IMR-90 (cell line): ENCODE measurements around the gene SCGB1D1. TPM values are rescaled to one million over a fixed set of nuclear protein-coding genes. Genes with fewer than 3 reads are reported as not detected.

Source experiments
- ATAC-seq: fragments of 200-7000 bp; cut with Tn5 transposase; 2 replicates; pipeline ENCODE4 v1.9.1; 2020; ENCODE audit warnings: low read depth, mild to moderate bottlenecking, moderate library complexity
- BruUV-seq: library from RNA; stranded (reverse); fragments of 400-500 nt; replicated peaks from 2 replicates; lab custom pipeline; 2021; lab: Mats Ljungman, UMichigan
- CTCF ChIA-PET: fragments of 300-600 bp; formaldehyde crosslinking; extraction: SDS; loops from one replicate; lab custom pipeline; 2021; ENCODE audit warnings: antibody characterized with exemption; lab: Yijun Ruan, JAX
- POLR2A ChIA-PET: fragments of 300-600 bp; sonication (Branson Sonifier 250); formaldehyde crosslinking; loops from one replicate; lab custom pipeline; 2022; ENCODE audit warnings: antibody characterized with exemption; ENCODE audit not compliant: unreplicated experiment; lab: Charles Lee
- DNase-seq: peaks from one replicate; pipeline ENCODE4 v3.0.0; 2013
- H2AFZ ChIP-seq: replicated peaks from 2 replicates; pipeline ENCODE3; 2013; ENCODE audit warnings: low read length, mild to moderate bottlenecking; ENCODE audit not compliant: poor library complexity
- H2AK5ac ChIP-seq: 2 replicates; pipeline ENCODE4 v1.6.1; 2013; ENCODE audit warnings: low read depth, low read length, inconsistent platforms
- H2AK9ac ChIP-seq: replicated peaks from 2 replicates; pipeline ENCODE3; 2013; ENCODE audit warnings: mild to moderate bottlenecking, low read depth, low read length, moderate library complexity; ENCODE audit not compliant: poor library complexity
- H2BK120ac ChIP-seq: 2 replicates; pipeline ENCODE4 v1.6.1; 2013; ENCODE audit warnings: low read depth, low read length, inconsistent platforms
- H2BK15ac ChIP-seq: 3 replicates; pipeline ENCODE4 v1.6.1; 2013; ENCODE audit warnings: low read depth, low read length, inconsistent platforms
- H2BK20ac ChIP-seq: 2 replicates; pipeline ENCODE4 v1.6.1; 2013; ENCODE audit warnings: low read depth, mild to moderate bottlenecking, inconsistent platforms, low read length, moderate library complexity
- H2BK5ac ChIP-seq: 2 replicates; pipeline ENCODE4 v1.6.1; 2013; ENCODE audit warnings: mild to moderate bottlenecking, low read depth, low read length, inconsistent platforms; ENCODE audit not compliant: poor library complexity, severe bottlenecking
- H3K14ac ChIP-seq: replicated peaks from 2 replicates; pipeline ENCODE4 v1.6.1; 2013; ENCODE audit warnings: low read depth, low read length, inconsistent platforms
- H3K18ac ChIP-seq: 2 replicates; pipeline ENCODE4 v1.6.1; 2013; ENCODE audit warnings: low read depth, low read length, control low read depth
- H3K23ac ChIP-seq: 2 replicates; pipeline ENCODE4 v1.6.1; 2013; ENCODE audit warnings: low read depth, low read length, inconsistent platforms
- H3K27ac ChIP-seq: 2 replicates; pipeline ENCODE4 v1.5.1; 2013; ENCODE audit warnings: mild to moderate bottlenecking, control low read depth, low read length; ENCODE audit not compliant: insufficient read depth
- H3K27me3 ChIP-seq: 2 replicates; pipeline ENCODE4 v1.6.1; 2013; ENCODE audit warnings: low read length; ENCODE audit not compliant: control insufficient read depth, insufficient read depth
- H3K36me3 ChIP-seq: 2 replicates; pipeline ENCODE4 v1.6.1; 2013; ENCODE audit warnings: low read length, mixed read lengths; ENCODE audit not compliant: control insufficient read depth, insufficient read depth
- H3K4ac ChIP-seq: 2 replicates; pipeline ENCODE4 v1.6.1; 2013; ENCODE audit warnings: low read depth, low read length, inconsistent platforms
- H3K4me1 ChIP-seq: 2 replicates; pipeline ENCODE4 v1.6.1; 2013; ENCODE audit warnings: low read length, mixed read lengths; ENCODE audit not compliant: control insufficient read depth, insufficient read depth
- H3K4me2 ChIP-seq: 2 replicates; pipeline ENCODE4 v1.6.1; 2013; ENCODE audit warnings: low read depth, mild to moderate bottlenecking, control low read depth, low read length, moderate library complexity
- H3K4me3 ChIP-seq: 2 replicates; pipeline ENCODE4 v1.5.1; 2013; ENCODE audit warnings: low read depth, mild to moderate bottlenecking, control low read depth, low read length, moderate library complexity; ENCODE audit not compliant: insufficient read depth
- H3K56ac ChIP-seq: 2 replicates; pipeline ENCODE4 v1.6.1; 2013; ENCODE audit warnings: low read length, inconsistent platforms; ENCODE audit not compliant: insufficient read depth; ENCODE audit errors: extremely low read depth
- H3K79me1 ChIP-seq, 2 experiments: 2 replicates each; pipeline ENCODE4 v1.6.1; 2013; ENCODE audit warnings: low read length in 2 of 2, inconsistent platforms in 1 of 2, low read depth in 1 of 2
- H3K9ac ChIP-seq: 2 replicates; pipeline ENCODE4 v1.6.1; 2013; ENCODE audit warnings: low read depth, low read length, control low read depth
- H3K9me1 ChIP-seq: 2 replicates; pipeline ENCODE4 v1.6.1; 2013; ENCODE audit warnings: low read length, inconsistent platforms; ENCODE audit not compliant: insufficient read depth
- H3K9me3 ChIP-seq: 2 replicates; pipeline ENCODE4 v1.6.1; 2013; ENCODE audit warnings: low read length; ENCODE audit not compliant: control insufficient read depth, insufficient read depth
- H4K20me1 ChIP-seq: 2 replicates; pipeline ENCODE4 v1.6.1; 2013; ENCODE audit warnings: low read length, inconsistent platforms; ENCODE audit not compliant: insufficient read depth
- H4K5ac ChIP-seq: 2 replicates; pipeline ENCODE4 v1.6.1; 2013; ENCODE audit warnings: mild to moderate bottlenecking, low read depth, low read length, control low read depth
- H4K8ac ChIP-seq, 2 experiments: 2 replicates each; pipeline ENCODE4 v1.6.1; 2013; ENCODE audit warnings: low read depth in 2 of 2, low read length in 2 of 2, control low read depth in 1 of 2, inconsistent platforms in 1 of 2
- H4K91ac ChIP-seq: 2 replicates; pipeline ENCODE4 v1.6.1; 2013; ENCODE audit warnings: low read depth, low read length, inconsistent platforms; ENCODE audit not compliant: insufficient read depth
- CEBPB ChIP-seq: IDR thresholded peaks from 2 replicates; pipeline ENCODE4 v1.6.1; 2012; ENCODE audit warnings: low read depth, low read length, improper control_type of control experiment
- CHD1 ChIP-seq: IDR thresholded peaks from 2 replicates; pipeline ENCODE4 v1.6.1; 2012; ENCODE audit warnings: low read depth, low read length, improper control_type of control experiment
- ELK1 ChIP-seq: fragments of 150-350 bp; IDR thresholded peaks from 2 replicates; pipeline ENCODE4 v1.6.1; 2016; ENCODE audit warnings: low read depth, mild to moderate bottlenecking, low read length, moderate library complexity, borderline replicate concordance
- MAZ ChIP-seq: IDR thresholded peaks from 2 replicates; pipeline ENCODE4 v1.6.1; 2012; ENCODE audit warnings: low read depth, mild to moderate bottlenecking, low read length, improper control_type of control experiment, moderate library complexity, borderline replicate concordance
- MXI1 ChIP-seq: IDR thresholded peaks from 2 replicates; pipeline ENCODE4 v1.6.1; 2012; ENCODE audit warnings: low read depth, mild to moderate bottlenecking, low read length, moderate library complexity, borderline replicate concordance
- POLR2A ChIP-seq: IDR thresholded peaks from 2 replicates; pipeline ENCODE4 v1.6.1; 2012; ENCODE audit warnings: mild to moderate bottlenecking, low read depth, low read length
- RAD21 ChIP-seq: IDR thresholded peaks from 2 replicates; pipeline ENCODE4 v1.6.1; 2012; ENCODE audit warnings: low read length, improper control_type of control experiment
- RCOR1 ChIP-seq: IDR thresholded peaks from 2 replicates; pipeline ENCODE4 v1.6.1; 2012; ENCODE audit warnings: mild to moderate bottlenecking, low read length, improper control_type of control experiment; ENCODE audit not compliant: insufficient replicate concordance
- RFX5 ChIP-seq: IDR thresholded peaks from 2 replicates; pipeline ENCODE4 v1.8.0; 2012; ENCODE audit warnings: low read depth, mild to moderate bottlenecking, low read length, moderate library complexity
- WGBS, 2 experiments: methylation state at CpG; one replicate each; pipeline versions ENCODE4 v1.1.5 to v1.1.7; 2013; ENCODE audit warnings: missing lambda C conversion rate in 2 of 2; ENCODE audit not compliant: insufficient read length in 1 of 2; ENCODE audit errors: extremely low coverage in 2 of 2; 5-methylcytosine and 5-hydroxymethylcytosine counted together
- dilution Hi-C: fragments of 300-500 bp; cut with HindIII; formaldehyde crosslinking; loops from one replicate; pipeline ENCODE4 v1.14.3; 2018; ENCODE audit warnings: low sequenced_read_pairs; ENCODE audit not compliant: unreplicated experiment
- in situ Hi-C: fragments of 300-500 bp; cut with MboI; formaldehyde crosslinking; loops from 3 replicates; pipeline ENCODE4 v1.14.3; 2019; ENCODE audit warnings: low sequenced_read_pairs, inconsistent platforms, mixed read lengths
- intact Hi-C: fragments of 100-400 bp; cut with micrococcal nuclease; formaldehyde crosslinking; loops from 2 replicates; pipeline ENCODE4 v1.10.0; 2022
- polyA plus RNA-seq, 3 experiments: library from polyadenylated mRNA; depleted of rRNA; stranded (reverse); fragments of >200 nt; gene quantifications; 2 replicates each; pipeline ENCODE4 v1.2.3, GENCODE V29; 2012; ENCODE audit warnings: low replicate concordance in 1 of 3
- total RNA-seq: library from RNA; depleted of rRNA; stranded (reverse); fragments of >200 nt; gene quantifications from 2 replicates; pipeline ENCODE4 v1.2.3, GENCODE V29; 2012

The SCGB1D1 gene
- total and polyA plus RNA-seq, 2 of the 4 experiments (the other 2 are of a cell fraction), result not detected

GRCh38 chr11:62181097-62181496 is 8.9 kb upstream of the SCGB1D1 start:
- intact Hi-C loops (no loop called here), dilution Hi-C loops (no loop called here), in situ Hi-C loops (no loop called here)
- Histone ChIP-seq H2AK9ac (no peak overlapping the region), H2BK15ac (no peak overlapping the region), H3K14ac (no peak overlapping the region), H2BK5ac (no peak overlapping the region), H2AK5ac (no peak overlapping the region), H4K91ac (no peak overlapping the region), H3K9me3 (no peaks in the 10 kb centered on the region), H3K23ac (no peak overlapping the region), H3K4me3 (no peak overlapping the region), H2AFZ (no peak overlapping the region), H3K9me1 (no peaks in the 10 kb centered on the region), H3K4me1 (no peaks in the 10 kb centered on the region), H3K18ac (no peak overlapping the region), H2BK120ac (no peak overlapping the region), H3K27me3 (peaks cover 6% of the 10 kb centered on the region), H3K4ac (no peak overlapping the region), H4K8ac (no peak overlapping the region), H3K79me1 (no peaks in the 10 kb centered on the region), H2BK20ac (no peak overlapping the region), H3K56ac (no peak overlapping the region), H3K4me2 (no peak overlapping the region), H3K27ac (no peak overlapping the region), H3K9ac (no peak overlapping the region), H3K36me3 (no peaks in the 10 kb centered on the region), H4K20me1 (no peaks in the 10 kb centered on the region), H4K5ac (no peak overlapping the region)
- no peak for TF ChIP-seq ELK1
- no peak for TF ChIP-seq RAD21
- TF ChIP-seq MXI1, result no peak
- no peak for TF ChIP-seq MAZ
- no peak for TF ChIP-seq RFX5
- TF ChIP-seq POLR2A, result no peak
- TF ChIP-seq CHD1, result no peak
- no peak for TF ChIP-seq CEBPB
- TF ChIP-seq RCOR1, result no peak
- DNase-seq (no peak), ATAC-seq (no peak)
- ChIA-PET POLR2A (no interaction called here), CTCF (no interaction called here)
- WGBS, 2 experiments, result no CpG with 5 or more reads among the region's 2 CpGs
- BruUV-seq, result no TSS peak
